ENCODE results near the gene NTRK1.
"Not testable (repeated sequence)": the region's sequence is repeated elsewhere in the genome, so short reads cannot be mapped to it uniquely, and the experiment has no call there.

The NTRK1 gene

GRCh38 chr1:156914440-156914856, 53.8 kb downstream of the NTRK1 start:
- no peak for DNase-seq

GRCh38 chr1:156920233-156921052, 59.8 kb downstream of the NTRK1 start, which contains the start of gene LRRC71:
TSS of gene LRRC71 (plus strand) at chr1:156920632. CDS start at chr1:156920804, 172 bp downstream.
- DNase-seq = peak; percentile 84 to 94 (median 90)

- DNase-seq = no peak
Measured at GRCh38 chr1:156921053-156921529, 60.4 kb downstream of the NTRK1 start.

GRCh38 chr1:156922986-156923669, 62.5 kb downstream of the NTRK1 start:
- no peak for DNase-seq

GRCh38 chr1:156923670-156924477, 63.2 kb downstream of the NTRK1 start:
- no peak for DNase-seq

- no peak for DNase-seq
Measured at GRCh38 chr1:156924478-156925153, 64.0 kb downstream of the NTRK1 start.

GRCh38 chr1:156925154-156926010, 64.7 kb downstream of the NTRK1 start:
- DNase-seq = no peak

- DNase-seq = peak; percentile 48 to 69 (median 58)
Measured at GRCh38 chr1:156926175-156926574, 65.5 kb downstream of the NTRK1 start.

- DNase-seq = not testable (repeated sequence)
Measured at GRCh38 chr1:156926695-156927094, 66.0 kb downstream of the NTRK1 start.

GRCh38 chr1:156927215-156928042, 66.8 kb downstream of the NTRK1 start:
- DNase-seq = peak; percentile 71 to 83 (median 76)

GRCh38 chr1:156928043-156928602, 67.5 kb downstream of the NTRK1 start:
- DNase-seq = no peak

- DNase-seq = no peak
Measured at GRCh38 chr1:156929596-156930238, 69.1 kb downstream of the NTRK1 start.

- peak in 1 of 4 experiments; percentile 24 for DNase-seq
Measured at GRCh38 chr1:156930483-156930882, 69.8 kb downstream of the NTRK1 start.
